GM23338 (cell line): ENCODE data around the gene COQ10A. TPM values are rescaled to one million over a fixed set of nuclear protein-coding genes. Genes with fewer than 3 reads are reported as not detected.

Experiments used
- ATAC-seq: fragments of 200-7000 bp; cut with Tn5 transposase; 3 replicates; pipeline ENCODE4 v1.9.1; 2020
- DNase-seq: peaks from one replicate; pipeline ENCODE4 v3.0.0-alpha.2; 2015; ENCODE audit warnings: low spot score
- H2AFZ ChIP-seq: fragments of 200-600 bp; sonication (generic); 2 replicates; pipeline ENCODE4 v1.8.0; 2016; ENCODE audit warnings: antibody characterized with exemption, mild to moderate bottlenecking, moderate library complexity
- H3F3A ChIP-seq: fragments of 200-600 bp; sonication (generic); replicated peaks from 2 replicates; pipeline ENCODE4 v1.8.0; 2017; ENCODE audit warnings: antibody characterized with exemption, mixed run types, low read depth
- H3K27ac ChIP-seq: fragments of 200-600 bp; sonication (generic); 2 replicates; pipeline ENCODE4 v1.6.1; 2016; ENCODE audit warnings: low read depth
- H3K27me3 ChIP-seq: fragments of 200-600 bp; sonication (generic); 2 replicates; pipeline ENCODE4 v1.8.0; 2016; ENCODE audit warnings: mild to moderate bottlenecking, mixed run types, moderate library complexity; ENCODE audit not compliant: insufficient read depth
- H3K36me3 ChIP-seq: fragments of 200-600 bp; sonication (generic); 2 replicates; pipeline ENCODE4 v1.8.0; 2016; ENCODE audit warnings: mild to moderate bottlenecking; ENCODE audit not compliant: insufficient read depth
- H3K4me1 ChIP-seq: fragments of 200-600 bp; sonication (generic); 2 replicates; pipeline ENCODE4 v1.8.0; 2016; ENCODE audit warnings: mild to moderate bottlenecking, moderate library complexity; ENCODE audit not compliant: insufficient read depth
- H3K4me2 ChIP-seq: fragments of 200-600 bp; sonication (generic); 2 replicates; pipeline ENCODE4 v1.7.1; 2017; ENCODE audit warnings: mixed run types
- H3K4me3 ChIP-seq: fragments of 200-600 bp; sonication (generic); 2 replicates; pipeline ENCODE4 v1.6.1; 2016; ENCODE audit warnings: mixed run types
- H3K79me2 ChIP-seq: fragments of 200-600 bp; sonication (generic); replicated peaks from 2 replicates; pipeline ENCODE4 v1.8.0; 2017; ENCODE audit warnings: mild to moderate bottlenecking; ENCODE audit not compliant: insufficient read depth
- H3K9me2 ChIP-seq: fragments of 200-600 bp; sonication (generic); 2 replicates; pipeline ENCODE4 v1.8.0; 2017; ENCODE audit not compliant: insufficient read depth
- H4K20me1 ChIP-seq: fragments of 200-600 bp; sonication (generic); replicated peaks from 2 replicates; pipeline ENCODE4 v1.8.0; 2017; ENCODE audit warnings: mild to moderate bottlenecking; ENCODE audit not compliant: insufficient read depth
- H3K27ac Mint-ChIP-seq: 2 replicates; pipeline ENCODE4 v1.8.0; 2020; ENCODE audit warnings: inconsistent platforms, mild to moderate bottlenecking, moderate library complexity, mixed read lengths
- H3K27me3 Mint-ChIP-seq: 3 replicates; pipeline ENCODE4 v1.8.0; 2022; ENCODE audit warnings: low read depth, mild to moderate bottlenecking, moderate library complexity, mixed read lengths, inconsistent platforms; ENCODE audit not compliant: insufficient read depth, poor library complexity
- H3K36me3 Mint-ChIP-seq: 3 replicates; pipeline ENCODE4 v1.8.0; 2021; ENCODE audit warnings: low read depth, mild to moderate bottlenecking, inconsistent platforms, moderate library complexity, mixed read lengths
- H3K4me1 Mint-ChIP-seq: 3 replicates; pipeline ENCODE4 v1.8.0; 2020; ENCODE audit warnings: mild to moderate bottlenecking, inconsistent platforms, mixed read lengths
- H3K4me3 Mint-ChIP-seq: 3 replicates; pipeline ENCODE4 v1.8.0; 2021; ENCODE audit warnings: moderate library complexity, mild to moderate bottlenecking, inconsistent platforms, mixed read lengths
- H3K9me3 Mint-ChIP-seq: 3 replicates; pipeline ENCODE4 v1.8.0; 2020; ENCODE audit warnings: moderate library complexity, mild to moderate bottlenecking, inconsistent platforms, mixed read lengths
- CREB1 ChIP-seq: fragments of 250-450 bp; sonication (Bioruptor Pico); IDR thresholded peaks from 2 replicates; pipeline ENCODE4 v1.5.0; 2020; ENCODE audit warnings: low read depth, mild to moderate bottlenecking, moderate library complexity
- EZH2 ChIP-seq: fragments of 200-600 bp; sonication (generic); IDR thresholded peaks from one replicate; pipeline ENCODE4 v1.8.0; 2017; ENCODE audit warnings: antibody characterized with exemption, mild to moderate bottlenecking, low read depth; ENCODE audit not compliant: unreplicated experiment
- EZH2phosphoT487 ChIP-seq: fragments of 200-600 bp; sonication (generic); IDR thresholded peaks from one replicate; pipeline ENCODE4 v1.8.1; 2018; ENCODE audit warnings: antibody characterized with exemption; ENCODE audit not compliant: unreplicated experiment
- NANOG ChIP-seq: IDR thresholded peaks from 2 replicates; pipeline ENCODE4 v1.6.1; 2016; ENCODE audit warnings: antibody characterized with exemption, borderline replicate concordance
- POLR2AphosphoS5 ChIP-seq: IDR thresholded peaks from 2 replicates; pipeline ENCODE4 v1.6.1; 2016; ENCODE audit warnings: antibody characterized with exemption, low read depth
- polyA plus RNA-seq: library from polyadenylated mRNA; unstranded; fragments of >200 nt; fragmentation: Nextera tagmentation; extraction: Ambion mirVana; gene quantifications from 2 replicates; pipeline ENCODE4 v1.2.1, GENCODE V29; 2016
- total RNA-seq: library from RNA; depleted of rRNA; stranded (reverse); fragments of >200 nt; shearing (Covaris generic); gene quantifications from 2 replicates; pipeline ENCODE4 v1.2.3, GENCODE V29; 2014; rRNA removed
- TF ChIP-seq, protein P1 (sequence below): IDR thresholded peaks from one replicate; pipeline ENCODE4 v1.6.1; 2018; ENCODE audit warnings: antibody characterized with exemption; ENCODE audit not compliant: unreplicated experiment
- TF ChIP-seq, protein P2 (sequence below), 2 experiments: fragments of 200-600 bp in 1 of 2; sonication (generic) in 1 of 2; conservative IDR thresholded peaks; 2 replicates each; pipeline versions ENCODE4 v1.5.1 to v1.6.1; 2016 to 2017; ENCODE audit warnings: antibody characterized with exemption in 2 of 2, low read depth in 2 of 2, mild to moderate bottlenecking in 2 of 2, moderate library complexity in 1 of 2
- TF ChIP-seq, protein P3 (sequence below): IDR thresholded peaks from 2 replicates; pipeline ENCODE4 v1.6.1; 2016; ENCODE audit warnings: antibody characterized with exemption

The COQ10A gene
- total and polyA plus RNA-seq, 2 experiments from 2014 or later: 12.8 to 15.2 TPM

DNA sequence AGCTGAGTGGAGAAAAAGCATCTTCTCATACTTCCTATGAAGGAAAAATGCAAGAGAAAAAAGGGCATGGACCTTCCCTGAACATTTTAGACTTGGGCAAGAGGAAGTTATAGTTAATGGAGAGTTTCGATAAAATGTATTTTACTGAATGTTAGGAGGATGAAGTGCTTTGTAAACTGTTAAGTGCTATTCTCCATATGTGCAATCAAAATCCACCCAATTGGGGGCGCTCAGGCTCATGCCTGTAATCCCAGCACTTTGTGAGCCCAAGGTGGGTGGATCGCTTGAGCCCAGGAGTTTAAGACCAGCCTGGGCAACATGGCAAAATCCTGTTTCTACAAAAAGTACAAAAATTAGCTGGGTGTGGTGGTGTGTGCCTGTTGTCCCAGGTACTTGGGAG, 50.9 kb downstream of the COQ10A start:
- Mint-ChIP-seq H3K36me3 (peaks cover 30% of the 10 kb centered on the region), H3K4me3 (no peak overlapping the region; the same call in 2 of the 3 replicates), H3K27me3 (peaks cover 8% of the 10 kb centered on the region), H3K27ac (no peak overlapping the region; the same call in 1 of the 2 replicates), H3K9me3 (no peaks in the 10 kb centered on the region; the same call in 2 of the 3 replicates), H3K4me1 (peaks cover 4% of the 10 kb centered on the region)
- peaks cover 20% of the 10 kb centered on the region for H3K36me3 ChIP-seq
- no peak overlapping the region for H3K27ac ChIP-seq
- peaks cover 12% of the 10 kb centered on the region for H3K4me1 ChIP-seq
- ATAC-seq: no peak
- peaks cover 3% of the 10 kb centered on the region; the same call in 1 of the 2 replicates for H4K20me1 ChIP-seq
- H3K4me3 ChIP-seq: no peak overlapping the region
- peak; percentile 62 for DNase-seq
- peaks cover 18% of the 10 kb centered on the region; the same call in 1 of the 2 replicates for H3F3A ChIP-seq
- no peaks in the 10 kb centered on the region for H3K9me2 ChIP-seq
- H3K79me2 ChIP-seq: peaks cover 20% of the 10 kb centered on the region
- no peaks in the 10 kb centered on the region for H3K27me3 ChIP-seq
- no peak overlapping the region for H2AFZ ChIP-seq
- TF ChIP-seq EZH2 (no peak), CREB1 (CRISPR knock-in tag) (no peak), EZH2phosphoT487 (no peak), NANOG (no peak), POLR2AphosphoS5 (no peak)
- TF ChIP-seq, protein P1, sequence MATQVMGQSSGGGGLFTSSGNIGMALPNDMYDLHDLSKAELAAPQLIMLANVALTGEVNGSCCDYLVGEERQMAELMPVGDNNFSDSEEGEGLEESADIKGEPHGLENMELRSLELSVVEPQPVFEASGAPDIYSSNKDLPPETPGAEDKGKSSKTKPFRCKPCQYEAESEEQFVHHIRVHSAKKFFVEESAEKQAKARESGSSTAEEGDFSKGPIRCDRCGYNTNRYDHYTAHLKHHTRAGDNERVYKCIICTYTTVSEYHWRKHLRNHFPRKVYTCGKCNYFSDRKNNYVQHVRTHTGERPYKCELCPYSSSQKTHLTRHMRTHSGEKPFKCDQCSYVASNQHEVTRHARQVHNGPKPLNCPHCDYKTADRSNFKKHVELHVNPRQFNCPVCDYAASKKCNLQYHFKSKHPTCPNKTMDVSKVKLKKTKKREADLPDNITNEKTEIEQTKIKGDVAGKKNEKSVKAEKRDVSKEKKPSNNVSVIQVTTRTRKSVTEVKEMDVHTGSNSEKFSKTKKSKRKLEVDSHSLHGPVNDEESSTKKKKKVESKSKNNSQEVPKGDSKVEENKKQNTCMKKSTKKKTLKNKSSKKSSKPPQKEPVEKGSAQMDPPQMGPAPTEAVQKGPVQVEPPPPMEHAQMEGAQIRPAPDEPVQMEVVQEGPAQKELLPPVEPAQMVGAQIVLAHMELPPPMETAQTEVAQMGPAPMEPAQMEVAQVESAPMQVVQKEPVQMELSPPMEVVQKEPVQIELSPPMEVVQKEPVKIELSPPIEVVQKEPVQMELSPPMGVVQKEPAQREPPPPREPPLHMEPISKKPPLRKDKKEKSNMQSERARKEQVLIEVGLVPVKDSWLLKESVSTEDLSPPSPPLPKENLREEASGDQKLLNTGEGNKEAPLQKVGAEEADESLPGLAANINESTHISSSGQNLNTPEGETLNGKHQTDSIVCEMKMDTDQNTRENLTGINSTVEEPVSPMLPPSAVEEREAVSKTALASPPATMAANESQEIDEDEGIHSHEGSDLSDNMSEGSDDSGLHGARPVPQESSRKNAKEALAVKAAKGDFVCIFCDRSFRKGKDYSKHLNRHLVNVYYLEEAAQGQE: no peak
- TF ChIP-seq, protein P2, sequence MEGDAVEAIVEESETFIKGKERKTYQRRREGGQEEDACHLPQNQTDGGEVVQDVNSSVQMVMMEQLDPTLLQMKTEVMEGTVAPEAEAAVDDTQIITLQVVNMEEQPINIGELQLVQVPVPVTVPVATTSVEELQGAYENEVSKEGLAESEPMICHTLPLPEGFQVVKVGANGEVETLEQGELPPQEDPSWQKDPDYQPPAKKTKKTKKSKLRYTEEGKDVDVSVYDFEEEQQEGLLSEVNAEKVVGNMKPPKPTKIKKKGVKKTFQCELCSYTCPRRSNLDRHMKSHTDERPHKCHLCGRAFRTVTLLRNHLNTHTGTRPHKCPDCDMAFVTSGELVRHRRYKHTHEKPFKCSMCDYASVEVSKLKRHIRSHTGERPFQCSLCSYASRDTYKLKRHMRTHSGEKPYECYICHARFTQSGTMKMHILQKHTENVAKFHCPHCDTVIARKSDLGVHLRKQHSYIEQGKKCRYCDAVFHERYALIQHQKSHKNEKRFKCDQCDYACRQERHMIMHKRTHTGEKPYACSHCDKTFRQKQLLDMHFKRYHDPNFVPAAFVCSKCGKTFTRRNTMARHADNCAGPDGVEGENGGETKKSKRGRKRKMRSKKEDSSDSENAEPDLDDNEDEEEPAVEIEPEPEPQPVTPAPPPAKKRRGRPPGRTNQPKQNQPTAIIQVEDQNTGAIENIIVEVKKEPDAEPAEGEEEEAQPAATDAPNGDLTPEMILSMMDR (conservative IDR thresholded peaks at IDR 0.05; ENCODE audit: low read depth in 2 of 2): peak; percentile 54 to 65
- TF ChIP-seq, protein P3, sequence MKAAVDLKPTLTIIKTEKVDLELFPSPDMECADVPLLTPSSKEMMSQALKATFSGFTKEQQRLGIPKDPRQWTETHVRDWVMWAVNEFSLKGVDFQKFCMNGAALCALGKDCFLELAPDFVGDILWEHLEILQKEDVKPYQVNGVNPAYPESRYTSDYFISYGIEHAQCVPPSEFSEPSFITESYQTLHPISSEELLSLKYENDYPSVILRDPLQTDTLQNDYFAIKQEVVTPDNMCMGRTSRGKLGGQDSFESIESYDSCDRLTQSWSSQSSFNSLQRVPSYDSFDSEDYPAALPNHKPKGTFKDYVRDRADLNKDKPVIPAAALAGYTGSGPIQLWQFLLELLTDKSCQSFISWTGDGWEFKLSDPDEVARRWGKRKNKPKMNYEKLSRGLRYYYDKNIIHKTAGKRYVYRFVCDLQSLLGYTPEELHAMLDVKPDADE: no peak
- no peak overlapping the region for H3K4me2 ChIP-seq

Other genes with a start within 250 kb of the COQ10A start
- 9.0 and 12.2 TPM in 2 replicates for gene IKZF4, start 245.9 kb upstream of the COQ10A start, total RNA-seq
- 4.3 and 4.6 TPM in 2 replicates for gene IKZF4, start 245.9 kb upstream of the COQ10A start, polyA plus RNA-seq
- gene RPS26, start 225.0 kb upstream of the COQ10A start, total RNA-seq: 321 and 655 TPM in 2 replicates
- 772 and 774 TPM in 2 replicates for gene RPS26, start 225.0 kb upstream of the COQ10A start, polyA plus RNA-seq
- 44.4 and 54.4 TPM in 2 replicates for gene ERBB3, start 186.8 kb upstream of the COQ10A start, total RNA-seq
- 21.0 and 23.3 TPM in 2 replicates for gene ERBB3, start 186.8 kb upstream of the COQ10A start, polyA plus RNA-seq
- gene PA2G4, start 162.4 kb upstream of the COQ10A start, total RNA-seq: 231 and 237 TPM in 2 replicates
- gene PA2G4, start 162.4 kb upstream of the COQ10A start, polyA plus RNA-seq: 349 and 373 TPM in 2 replicates
- 1,633 and 2,039 TPM in 2 replicates for gene RPL41, start 150.3 kb upstream of the COQ10A start, total RNA-seq
- gene RPL41, start 150.3 kb upstream of the COQ10A start, polyA plus RNA-seq: 3,858 and 3,875 TPM in 2 replicates
- gene ZC3H10, start 148.7 kb upstream of the COQ10A start, total RNA-seq: 4.2 and 5.4 TPM in 2 replicates
- 2.2 and 2.7 TPM in 2 replicates for gene ZC3H10, start 148.7 kb upstream of the COQ10A start, polyA plus RNA-seq
- 97.2 and 142 TPM in 2 replicates for gene ESYT1, start 138.7 kb upstream of the COQ10A start, total RNA-seq
- gene ESYT1, start 138.7 kb upstream of the COQ10A start, polyA plus RNA-seq: 23.3 and 26.2 TPM in 2 replicates
- 96.9 and 103 TPM in 2 replicates for gene MYL6B, start 114.4 kb upstream of the COQ10A start, total RNA-seq
- gene MYL6B, start 114.4 kb upstream of the COQ10A start, polyA plus RNA-seq: 164 and 170 TPM in 2 replicates
- gene MYL6, start 108.6 kb upstream of the COQ10A start, total RNA-seq: 1,092 and 1,271 TPM in 2 replicates
- gene MYL6, start 108.6 kb upstream of the COQ10A start, polyA plus RNA-seq: 1,545 and 1,548 TPM in 2 replicates
- gene SMARCC2, start 77.5 kb upstream of the COQ10A start, total RNA-seq: 40.4 and 44.5 TPM in 2 replicates
- 52.1 and 68.3 TPM in 2 replicates for gene SMARCC2, start 77.5 kb upstream of the COQ10A start, polyA plus RNA-seq
- 68.2 and 77.1 TPM in 2 replicates for gene RNF41, start 45.0 kb upstream of the COQ10A start, total RNA-seq
- 14.8 and 15.3 TPM in 2 replicates for gene RNF41, start 45.0 kb upstream of the COQ10A start, polyA plus RNA-seq
- 25.5 and 31.6 TPM in 2 replicates for gene NABP2, start 42.6 kb upstream of the COQ10A start, total RNA-seq
- gene NABP2, start 42.6 kb upstream of the COQ10A start, polyA plus RNA-seq: 24.9 and 27.8 TPM in 2 replicates
- 0.59 and 4.5 TPM in 2 replicates for gene SLC39A5, start 36.9 kb upstream of the COQ10A start, total RNA-seq
- 0.29 and 0.63 TPM in 2 replicates for gene SLC39A5, start 36.9 kb upstream of the COQ10A start, polyA plus RNA-seq
- gene ANKRD52, start 8.6 kb upstream of the COQ10A start, total RNA-seq: 25.2 and 25.6 TPM in 2 replicates
- 16.2 and 20.3 TPM in 2 replicates for gene ANKRD52, start 8.6 kb upstream of the COQ10A start, polyA plus RNA-seq
- gene CS, start 33.4 kb downstream of the COQ10A start, total RNA-seq: 163 and 166 TPM in 2 replicates
- gene CS, start 33.4 kb downstream of the COQ10A start, polyA plus RNA-seq: 54.5 and 63.3 TPM in 2 replicates
- gene CNPY2, start 49.0 kb downstream of the COQ10A start, total RNA-seq: 107 and 119 TPM in 2 replicates
- gene CNPY2, start 49.0 kb downstream of the COQ10A start, polyA plus RNA-seq: 316 and 317 TPM in 2 replicates
- 27.2 and 35.7 TPM in 2 replicates for gene PAN2, start 67.1 kb downstream of the COQ10A start, total RNA-seq
- 9.1 and 11.5 TPM in 2 replicates for gene PAN2, start 67.1 kb downstream of the COQ10A start, polyA plus RNA-seq
- gene IL23A, start 71.9 kb downstream of the COQ10A start, total RNA-seq: 2.5 and 3.2 TPM in 2 replicates
- gene IL23A, start 71.9 kb downstream of the COQ10A start, polyA plus RNA-seq: 8.0 and 9.3 TPM in 2 replicates
- 60.6 and 67.9 TPM in 2 replicates for gene STAT2, start 93.2 kb downstream of the COQ10A start, total RNA-seq
- 15.6 and 16.7 TPM in 2 replicates for gene STAT2, start 93.2 kb downstream of the COQ10A start, polyA plus RNA-seq
- gene APOF, start 95.9 kb downstream of the COQ10A start, total RNA-seq: not detected in 2 replicates
- not detected in 2 replicates for gene APOF, start 95.9 kb downstream of the COQ10A start, polyA plus RNA-seq
- gene TIMELESS, start 182.5 kb downstream of the COQ10A start, total RNA-seq: 54.3 and 54.8 TPM in 2 replicates
- gene TIMELESS, start 182.5 kb downstream of the COQ10A start, polyA plus RNA-seq: 22.7 and 28.7 TPM in 2 replicates
- gene MIP, start 187.7 kb downstream of the COQ10A start, total RNA-seq: not detected in 2 replicates
- gene MIP, start 187.7 kb downstream of the COQ10A start, polyA plus RNA-seq: 0.29 and 0.47 TPM in 2 replicates
- 2.6 and 3.1 TPM in 2 replicates for gene SPRYD4, start 201.6 kb downstream of the COQ10A start, total RNA-seq
- 2.1 and 2.3 TPM in 2 replicates for gene SPRYD4, start 201.6 kb downstream of the COQ10A start, polyA plus RNA-seq
- 24.5 and 31.6 TPM in 2 replicates for gene GLS2, start 221.2 kb downstream of the COQ10A start, total RNA-seq
- gene GLS2, start 221.2 kb downstream of the COQ10A start, polyA plus RNA-seq: 11.2 and 12.2 TPM in 2 replicates